SK-N-MC (cell line): Measurements from ENCODE around the gene SMYD3.

ENCODE experiments used
- EZH2 ChIP-seq: fragments of 200-600 bp; sonication (generic); IDR thresholded peaks from one replicate; pipeline ENCODE4 v1.6.1; 2017; ENCODE audit warnings: antibody characterized with exemption
- FOXP2 ChIP-seq: optimal IDR thresholded peaks from 2 replicates; pipeline ENCODE3; 2011; ENCODE audit warnings: mild to moderate bottlenecking, moderate library complexity; ENCODE audit not compliant: insufficient read depth; ENCODE audit errors: extremely low read length, control extremely low read depth
- POLR2AphosphoS5 ChIP-seq: IDR thresholded peaks from 2 replicates; pipeline ENCODE4 v1.6.1; 2012; ENCODE audit warnings: mild to moderate bottlenecking, low read depth, low read length, borderline replicate concordance

GRCh38 chr1:246193537-246193936 lies 313.5 kb downstream of the SMYD3 start:
- no peak for TF ChIP-seq EZH2
- no peak for TF ChIP-seq POLR2AphosphoS5
- TF ChIP-seq FOXP2: no peak
